Inferior parietal cortex (tissue), 1 donor: ENCODE results near the gene CABP2.
"Not testable (repeated sequence)": the region's sequence is repeated elsewhere in the genome, so short reads cannot be mapped to it uniquely, and the experiment has no call there.

Experiments
- DNase-seq: peaks from one replicate; pipeline ENCODE4 v3.0.0-alpha.2; 2016; ENCODE audit errors: extremely low spot score

CABP2 gene

DNA sequence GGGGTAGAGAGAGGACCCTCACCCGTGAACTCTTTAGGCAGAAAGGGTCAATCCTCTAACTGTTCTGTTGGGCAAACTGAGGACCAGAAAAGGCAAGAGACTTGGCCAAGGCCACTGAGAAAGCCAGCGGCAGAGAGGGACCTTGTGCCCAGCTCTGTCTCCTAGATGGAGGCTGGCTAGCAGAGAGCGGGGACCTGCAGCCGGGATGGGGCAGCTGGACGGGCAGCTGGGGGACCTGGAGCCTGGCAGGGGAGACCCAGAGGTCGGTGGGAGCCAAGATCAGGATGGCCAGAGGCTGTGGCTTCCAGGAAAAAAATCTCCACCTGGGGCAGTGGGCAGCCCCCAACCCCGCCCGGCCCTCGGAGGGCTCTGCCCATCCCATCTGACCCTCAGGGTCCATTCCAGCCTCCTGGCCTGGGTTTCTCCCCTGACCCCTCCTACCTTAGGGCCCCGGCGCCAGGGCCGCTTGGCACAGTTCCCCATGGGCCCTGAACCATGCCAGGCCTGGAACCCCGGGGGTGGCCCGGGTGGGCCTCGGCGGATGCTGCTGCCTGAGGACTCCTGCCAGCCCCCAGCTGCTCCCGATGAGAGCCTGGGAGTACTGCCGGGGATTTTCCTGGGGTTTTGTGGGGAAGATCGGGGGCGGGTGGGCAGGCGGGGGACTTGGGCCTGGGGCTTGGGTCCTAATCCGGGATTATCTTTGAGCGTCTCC, at the start of gene CABP2:
CABP2 (minus strand) TSS at position 603 of the 712 bp plus-strand sequence; CDS start at position 483, 120 bp downstream.
- no peak for DNase-seq

DNA sequence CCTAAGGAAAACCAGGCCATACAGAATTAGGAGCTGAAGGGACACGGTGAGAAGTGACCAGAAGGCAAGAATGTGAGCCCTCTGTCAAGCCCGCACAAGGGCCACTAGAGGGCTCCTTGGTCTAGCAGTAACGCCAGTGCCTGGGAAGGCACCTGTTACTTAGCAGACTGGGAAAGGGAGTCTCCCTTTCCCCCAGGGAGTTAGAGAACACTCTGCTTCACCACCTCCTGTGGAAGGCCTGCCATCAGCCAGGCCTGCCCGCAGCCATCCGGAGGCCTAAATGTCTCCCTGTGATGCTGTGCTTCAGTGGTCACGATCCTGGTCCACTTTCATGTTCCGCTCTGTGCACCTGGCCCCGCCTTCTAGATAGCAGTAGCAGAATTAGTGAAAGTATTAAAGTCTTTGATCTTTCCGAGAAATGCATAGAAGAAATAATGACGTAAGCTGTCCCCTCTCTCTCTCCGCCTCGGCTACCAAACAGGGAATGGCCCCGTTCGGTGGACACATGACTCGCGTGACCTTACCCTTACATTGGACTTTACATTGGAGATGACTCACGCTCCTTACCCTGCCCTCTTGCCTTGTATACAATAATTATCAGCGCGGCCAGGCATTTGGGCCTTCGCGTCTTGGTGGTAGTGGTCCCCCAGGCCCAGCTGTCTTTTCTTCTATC, 49.6 kb upstream of the CABP2 start:
- DNase-seq: peak; percentile 69

DNA sequence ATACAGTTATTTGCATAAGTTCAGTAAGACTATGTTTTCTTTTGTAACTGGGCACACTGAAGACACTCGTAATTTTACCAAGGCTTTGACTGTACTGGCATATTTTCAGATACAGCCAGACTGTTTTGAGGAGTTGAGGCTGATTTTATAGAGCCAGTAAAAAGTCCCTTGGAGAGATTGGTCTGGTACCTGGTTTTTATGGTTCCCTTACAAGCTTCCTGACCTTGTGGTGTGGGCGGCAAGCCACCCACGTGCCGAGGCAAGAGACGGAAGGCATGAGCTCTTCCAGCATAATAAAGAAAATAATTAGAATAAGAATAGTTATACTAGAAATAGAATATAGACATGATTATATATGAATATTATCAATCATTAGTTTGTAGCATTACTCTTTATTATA, 49.1 kb upstream of the CABP2 start:
- no peak for DNase-seq

DNA sequence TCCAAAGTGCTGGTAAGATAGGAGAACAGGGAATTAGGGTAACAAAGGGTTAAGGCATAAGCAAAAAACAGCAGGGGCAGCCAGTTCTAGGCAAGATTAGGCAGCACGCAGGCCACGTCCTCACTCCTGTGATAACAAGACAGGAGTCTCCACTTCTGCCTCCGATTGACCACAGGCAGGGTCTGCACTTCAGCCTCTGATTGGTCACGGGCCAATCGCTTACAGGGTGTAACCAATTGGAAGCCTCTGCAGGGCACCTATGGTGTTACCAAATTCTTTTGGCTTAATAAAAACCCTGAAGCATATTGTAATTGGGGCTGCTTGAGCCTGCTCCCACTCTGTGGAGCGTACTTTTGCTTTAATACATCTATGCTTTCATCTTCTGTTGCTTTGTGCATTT, 48.2 kb upstream of the CABP2 start:
- no peak for DNase-seq

DNA sequence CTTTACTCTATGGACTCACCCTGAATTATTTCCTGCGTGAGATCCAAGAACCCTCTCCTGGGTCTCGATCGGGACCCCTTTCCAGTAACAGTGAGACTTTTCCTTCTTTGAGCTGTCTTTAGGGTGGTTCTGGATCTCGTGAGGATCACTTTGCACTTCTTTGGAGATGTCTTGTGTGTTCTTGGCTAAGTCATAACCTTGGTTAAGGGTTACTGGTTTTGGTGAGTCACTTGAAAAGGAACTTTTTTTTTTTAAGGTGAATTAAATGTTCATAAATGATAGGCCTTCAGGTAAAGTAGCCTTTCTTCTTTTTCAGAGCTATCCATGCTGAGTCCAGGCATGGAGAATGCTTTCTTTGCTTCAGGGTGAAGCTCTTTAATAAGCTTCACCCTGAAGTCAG, 41.0 kb upstream of the CABP2 start:
- DNase-seq: no peak

DNA sequence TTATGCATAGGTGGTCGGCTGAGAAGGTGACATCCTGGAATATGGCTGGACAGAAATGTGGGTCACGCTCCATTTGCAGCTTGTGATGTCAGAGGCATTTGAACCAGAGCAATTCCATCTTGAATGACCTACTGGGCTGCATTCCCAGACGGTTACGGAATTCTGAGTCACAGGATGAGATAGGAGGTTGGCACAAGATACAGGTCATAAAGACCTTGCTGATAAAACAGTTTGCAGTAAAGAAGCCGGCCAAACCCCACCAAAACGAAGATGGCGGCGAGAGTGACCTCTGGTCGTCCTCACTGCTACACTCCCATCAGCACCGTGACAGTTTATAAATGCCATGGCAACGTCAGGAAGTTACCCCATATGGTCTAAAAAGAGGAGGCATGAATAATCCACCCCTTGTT, 40.5 kb upstream of the CABP2 start:
- DNase-seq: not testable (repeated sequence)

DNA sequence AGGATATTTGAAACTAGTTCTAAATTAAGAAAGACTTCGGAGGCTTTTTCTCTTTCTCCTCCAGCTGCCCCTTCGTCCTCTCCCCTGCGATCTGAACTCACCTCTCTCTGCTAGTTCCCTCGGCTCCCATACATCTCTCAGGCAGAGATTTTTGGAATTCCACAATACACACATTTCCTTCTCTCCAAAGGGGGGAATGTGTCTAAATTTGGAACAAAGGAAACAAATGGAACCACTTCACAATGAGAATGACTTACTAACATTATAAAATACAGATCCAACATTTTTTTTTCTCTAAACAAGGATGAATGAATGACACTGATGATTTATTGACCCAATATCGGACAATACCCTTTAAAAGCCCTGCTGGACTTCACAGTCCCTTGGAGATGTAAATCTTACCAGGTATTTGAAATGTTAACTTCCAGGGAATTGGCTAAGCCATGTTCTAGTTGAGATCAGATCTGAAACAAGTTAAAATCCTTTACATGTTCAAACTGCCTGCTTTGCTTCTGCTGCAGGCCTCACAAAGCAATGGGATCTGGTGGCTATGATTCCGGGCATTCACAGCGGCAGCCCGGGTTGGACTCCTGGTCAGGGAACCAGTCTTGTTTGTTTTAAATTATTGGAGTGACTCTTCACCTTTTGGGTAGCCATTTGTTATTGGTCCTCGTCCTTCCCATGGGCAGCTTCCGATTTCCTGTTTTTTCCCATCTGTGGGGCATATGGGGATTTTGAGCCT, 39.9 kb upstream of the CABP2 start:
- no peak for DNase-seq

DNA sequence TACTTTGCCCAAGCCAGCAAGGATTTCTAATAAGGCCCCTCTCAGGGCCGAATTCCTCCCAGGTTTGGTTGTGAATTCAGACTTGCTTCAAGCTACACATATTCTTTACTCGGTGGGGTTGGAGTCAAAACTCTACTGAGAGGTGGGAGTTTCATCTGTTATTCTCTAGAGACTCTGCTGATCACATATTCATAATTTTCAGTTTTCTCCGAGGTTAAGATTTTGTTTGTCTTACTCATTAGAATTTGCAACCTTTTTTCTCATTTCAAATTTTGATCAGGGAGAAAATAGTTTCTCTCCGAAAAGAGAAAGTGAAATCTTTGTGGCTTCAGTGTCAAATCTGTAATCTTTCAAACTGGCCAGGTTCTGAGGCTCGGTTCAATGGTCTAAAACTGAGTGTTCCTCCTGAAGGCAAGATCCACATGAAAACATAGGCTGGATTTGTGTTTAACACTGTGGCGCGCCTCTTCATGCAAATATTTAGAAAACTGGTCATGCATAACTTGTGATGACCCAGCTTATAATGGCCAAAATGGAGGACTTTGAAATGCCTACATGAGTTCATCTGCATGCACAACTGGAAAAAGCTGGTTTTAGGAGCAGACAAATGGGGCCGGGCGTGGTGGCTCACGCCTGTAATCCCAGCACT, 38.8 kb upstream of the CABP2 start:
- no peak for DNase-seq

DNA sequence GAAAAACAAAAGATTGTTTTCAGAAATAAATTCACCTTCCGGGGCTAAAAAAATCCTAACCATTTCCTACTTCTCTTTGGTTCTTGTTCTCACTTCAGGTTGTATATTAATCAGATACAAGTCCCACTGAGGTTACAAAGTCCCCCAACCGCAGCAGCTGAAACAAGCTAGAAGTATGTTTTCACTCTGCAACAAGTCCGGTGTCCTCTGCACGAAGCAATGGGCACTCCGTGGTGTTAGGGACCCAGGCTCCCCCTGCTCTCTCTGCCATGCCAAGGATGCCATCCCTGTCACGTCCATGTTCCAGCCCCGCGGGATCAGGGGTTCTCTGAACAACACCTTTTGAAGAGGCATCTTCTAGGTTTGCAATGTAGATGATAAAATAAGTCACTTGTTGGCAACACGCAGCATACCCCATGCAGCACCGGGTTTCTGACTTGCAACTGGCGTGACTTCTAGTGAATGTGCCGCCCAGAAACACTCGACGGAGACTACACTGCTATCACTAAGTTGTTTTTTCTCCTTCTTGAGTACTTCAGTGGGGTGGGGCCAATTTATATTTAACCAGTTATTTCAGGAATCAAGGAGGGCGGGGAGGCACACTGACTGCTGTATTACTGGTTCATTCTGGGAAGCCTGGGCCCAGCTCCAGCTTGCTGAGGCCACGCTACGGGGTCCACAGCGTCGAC, 35.0 kb upstream of the CABP2 start:
- no peak for DNase-seq

DNA sequence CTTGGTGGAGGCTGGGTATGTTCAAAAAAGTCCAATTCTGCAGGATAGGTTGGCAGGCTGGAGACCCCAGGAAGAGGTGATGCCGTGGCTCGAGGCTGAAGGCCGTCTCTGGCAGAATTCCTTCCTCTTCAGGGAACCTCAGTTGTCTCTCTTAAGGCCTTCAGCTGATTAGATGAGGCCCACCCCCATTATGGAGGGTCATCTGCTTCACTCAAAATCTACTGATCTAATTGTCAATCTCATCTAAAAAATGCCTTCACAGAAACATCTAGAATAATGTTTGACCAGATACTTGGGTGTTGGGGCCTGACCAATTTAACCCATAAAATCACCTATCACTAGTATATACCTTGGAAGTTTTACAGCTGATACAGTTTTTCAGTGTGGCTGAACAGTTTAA, 33.0 kb upstream of the CABP2 start:
- no peak for DNase-seq

DNA sequence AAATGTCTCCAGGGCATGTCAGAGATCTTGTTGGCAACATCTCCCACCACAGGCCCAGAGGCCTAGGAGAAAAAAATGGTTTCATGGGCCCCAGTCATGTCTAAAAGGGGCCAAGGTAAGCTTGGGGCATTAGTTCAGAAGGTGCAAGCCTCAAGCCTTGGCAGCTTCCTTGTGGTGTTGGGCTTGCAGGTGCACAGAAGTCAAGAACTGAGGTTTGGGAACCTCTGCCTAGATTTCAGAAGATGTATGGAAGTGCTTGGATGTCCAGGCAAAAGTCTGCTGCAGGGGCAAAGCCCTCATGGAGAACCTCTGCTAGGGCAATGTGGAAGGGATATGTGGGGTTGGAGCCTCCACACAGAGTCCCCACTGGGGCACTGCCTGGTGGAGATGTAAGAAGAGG, 28.5 kb upstream of the CABP2 start:
- DNase-seq: not testable (repeated sequence)

DNA sequence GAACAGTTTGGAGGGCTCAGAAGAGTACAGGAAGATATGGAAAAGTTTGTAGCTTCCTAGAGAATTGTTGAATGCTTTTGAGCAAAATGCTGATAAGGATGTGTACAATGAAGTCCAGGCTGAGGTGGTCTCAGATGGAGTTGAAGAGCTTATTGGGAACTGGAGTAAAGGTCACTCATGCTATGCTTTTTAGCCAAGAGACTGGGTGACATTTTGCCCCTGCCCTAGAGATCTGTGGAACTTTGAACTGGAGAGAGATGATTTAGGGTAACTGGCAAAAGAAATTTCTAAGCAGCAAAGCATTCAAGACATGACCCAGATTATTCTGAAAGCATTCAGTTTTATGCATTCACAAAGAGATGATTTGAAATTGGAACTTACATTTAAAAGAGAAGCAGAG, 27.9 kb upstream of the CABP2 start:
- DNase-seq: no peak

DNA sequence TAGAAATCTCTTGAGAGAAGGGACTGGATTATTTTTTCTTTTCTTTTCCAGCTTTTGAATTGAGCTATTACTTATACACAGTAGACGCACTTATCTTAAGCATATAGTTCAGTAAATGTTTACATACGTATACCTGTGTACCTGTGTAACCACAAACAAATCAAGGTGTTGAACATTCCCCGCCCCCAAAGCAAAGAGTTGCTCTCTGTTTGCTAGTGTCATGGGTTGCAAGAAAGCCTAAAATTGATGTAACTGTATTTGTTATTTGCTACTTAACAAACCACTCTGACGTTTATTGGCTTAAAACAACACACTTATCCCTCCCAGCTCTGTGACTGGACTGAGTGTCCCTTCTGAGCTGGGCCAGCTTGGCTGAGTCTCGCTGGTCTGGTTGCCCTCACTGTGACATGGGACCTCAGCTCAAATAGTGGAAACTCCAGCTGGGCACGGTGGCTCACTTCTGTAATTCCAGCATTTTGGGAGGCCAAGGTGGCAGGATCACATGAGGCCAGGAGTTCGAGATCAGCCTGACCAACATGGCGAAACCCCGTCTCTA, 25.4 kb upstream of the CABP2 start:
- no peak for DNase-seq

DNA sequence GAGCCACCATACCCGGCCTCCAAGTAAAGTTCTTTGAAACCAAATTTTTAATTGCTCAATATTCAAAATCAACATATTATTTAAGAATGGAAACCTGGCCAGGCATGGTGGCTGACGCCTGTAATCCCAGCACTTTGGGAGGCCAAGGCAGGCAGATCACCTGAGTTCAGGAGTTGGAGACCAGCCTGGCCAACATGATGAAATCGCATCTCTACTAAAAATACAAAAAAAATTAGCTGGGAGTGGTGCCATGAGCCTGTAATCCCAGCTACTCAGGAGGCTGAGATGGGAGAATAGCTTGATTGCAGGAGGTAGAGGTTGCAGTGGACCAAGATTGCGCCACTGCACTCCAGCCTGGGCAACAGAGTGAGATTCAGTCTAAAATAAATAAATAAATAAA, 24.9 kb upstream of the CABP2 start:
- DNase-seq: not testable (repeated sequence)

DNA sequence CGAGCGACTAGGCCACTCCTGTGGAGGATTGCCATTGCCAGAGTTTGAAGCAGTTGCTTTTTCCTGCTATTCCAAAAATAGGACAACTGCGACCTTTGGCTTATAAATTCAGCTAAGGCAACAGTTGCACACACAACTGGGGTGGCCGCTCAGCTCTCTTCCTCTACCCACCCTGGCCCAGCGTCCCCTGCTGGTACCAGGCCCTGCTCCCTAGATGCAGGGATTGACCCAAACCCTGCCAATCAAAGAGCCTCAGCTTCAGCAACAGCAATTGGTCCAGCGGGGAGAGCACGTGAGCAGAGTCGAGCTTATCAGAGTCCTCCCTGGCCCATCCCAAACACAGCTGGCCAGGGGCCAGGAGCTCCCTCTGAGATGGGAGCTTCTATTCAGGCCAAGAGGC, 22.0 kb upstream of the CABP2 start:
- DNase-seq: no peak

DNA sequence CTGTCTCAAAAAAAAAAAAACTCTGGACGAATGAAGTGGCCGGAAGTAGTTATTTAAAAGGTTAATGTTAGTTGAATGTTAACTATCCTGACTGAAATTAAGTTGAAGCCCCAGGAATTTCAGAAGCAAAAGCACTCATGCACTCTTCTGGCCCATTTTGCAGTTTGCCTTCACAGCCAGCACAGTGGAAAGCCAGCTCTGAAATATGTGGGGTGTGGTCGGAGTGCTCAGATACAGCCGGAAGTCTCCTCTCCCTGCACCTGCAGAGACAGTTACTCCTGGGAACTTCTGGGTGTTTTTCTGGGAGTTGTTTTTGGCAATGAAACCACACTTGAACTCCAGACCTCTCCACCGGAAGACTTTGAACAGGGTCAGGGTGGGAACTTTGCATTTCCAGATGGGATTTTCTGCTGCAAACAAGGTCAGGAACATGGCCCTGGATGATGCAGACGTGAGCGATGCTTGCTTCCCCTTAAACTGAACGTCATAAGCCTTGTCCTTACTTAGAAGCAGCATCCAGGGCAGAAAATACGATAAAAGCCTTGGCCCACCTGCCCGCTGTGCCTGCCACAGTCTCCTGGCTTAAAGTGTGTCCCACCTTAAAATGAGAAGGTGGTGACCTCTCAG, 21.5 kb upstream of the CABP2 start:
- DNase-seq: no peak

DNA sequence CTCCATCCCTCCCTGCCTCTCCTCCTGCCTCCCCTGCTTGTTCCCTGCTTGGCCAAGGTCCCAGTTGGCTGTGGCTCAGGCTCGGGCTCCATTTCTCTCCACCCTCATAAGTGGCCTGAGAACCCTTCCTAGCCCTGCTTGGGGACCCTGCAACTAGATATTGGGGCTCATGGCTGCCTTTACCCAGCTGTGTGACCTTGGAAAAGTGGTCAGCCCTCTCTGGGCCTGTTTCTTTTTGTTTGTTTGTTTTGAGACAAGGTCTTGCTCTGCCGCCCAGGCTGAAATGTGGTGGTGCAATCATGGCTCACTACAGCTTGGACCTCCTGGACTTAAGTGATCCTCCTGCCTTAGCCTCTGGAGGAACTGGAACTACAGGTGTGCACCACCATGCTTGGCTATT, 20.3 kb upstream of the CABP2 start:
- DNase-seq: no peak

DNA sequence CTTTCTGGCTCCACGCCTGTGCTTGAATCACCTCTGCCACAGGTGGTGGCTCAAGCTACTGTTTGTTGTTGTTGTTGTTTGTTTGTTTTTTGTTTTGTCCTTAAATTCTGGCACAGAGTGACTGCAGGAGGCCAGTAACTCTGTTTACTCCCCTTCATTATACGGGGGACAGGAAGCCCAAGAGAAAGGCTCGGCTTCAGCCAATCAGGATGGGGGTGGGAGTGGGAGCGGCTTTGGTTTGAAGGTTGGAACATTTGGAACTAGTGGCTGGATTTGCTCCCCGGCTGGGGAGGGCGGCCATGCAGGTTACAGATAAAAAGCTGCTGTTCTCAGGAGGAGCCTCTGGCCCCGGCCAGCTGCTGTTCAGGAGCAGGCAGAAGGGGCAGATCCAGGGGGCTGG, 19.7 kb upstream of the CABP2 start:
- no peak for DNase-seq

DNA sequence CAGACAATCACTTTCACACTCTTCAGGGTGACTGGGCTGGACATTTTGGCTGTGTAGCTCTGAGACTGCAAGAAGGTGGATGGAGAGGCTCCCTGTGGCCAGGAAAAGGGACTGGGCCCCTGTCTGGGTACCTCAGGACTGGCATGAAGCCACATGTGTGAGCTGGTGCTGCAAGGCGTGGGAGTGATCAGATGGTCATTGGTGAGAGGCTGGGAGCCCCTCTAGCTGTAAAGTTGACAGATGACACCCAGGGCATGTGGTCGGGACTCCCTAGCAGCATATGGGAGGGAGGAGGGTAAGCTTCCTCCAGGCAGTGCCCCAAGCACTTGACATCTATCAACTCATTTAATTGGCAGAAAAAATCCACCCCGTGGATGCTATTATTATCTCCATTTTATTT, 18.9 kb upstream of the CABP2 start:
- no peak for DNase-seq

DNA sequence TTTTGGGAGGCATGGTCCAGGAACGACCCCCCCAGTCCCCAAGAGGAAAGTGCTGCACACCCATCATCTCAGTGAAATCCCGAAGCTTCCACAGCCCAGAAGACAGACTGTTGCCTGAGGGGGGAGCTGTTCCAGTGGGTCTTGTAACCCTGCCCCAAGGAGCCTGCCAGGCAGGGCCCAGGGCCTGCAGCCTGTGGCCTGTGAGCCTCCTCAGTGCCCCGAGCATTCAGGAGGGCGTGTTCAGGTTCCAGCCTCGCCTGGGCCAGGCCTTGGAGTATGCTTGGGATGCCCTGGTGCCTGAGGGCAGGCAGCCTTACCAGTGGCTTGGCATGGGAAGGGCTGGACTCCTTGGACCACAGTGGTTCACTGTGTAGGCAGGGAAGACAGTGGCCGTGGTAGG, 18.0 kb upstream of the CABP2 start:
- DNase-seq: no peak

DNA sequence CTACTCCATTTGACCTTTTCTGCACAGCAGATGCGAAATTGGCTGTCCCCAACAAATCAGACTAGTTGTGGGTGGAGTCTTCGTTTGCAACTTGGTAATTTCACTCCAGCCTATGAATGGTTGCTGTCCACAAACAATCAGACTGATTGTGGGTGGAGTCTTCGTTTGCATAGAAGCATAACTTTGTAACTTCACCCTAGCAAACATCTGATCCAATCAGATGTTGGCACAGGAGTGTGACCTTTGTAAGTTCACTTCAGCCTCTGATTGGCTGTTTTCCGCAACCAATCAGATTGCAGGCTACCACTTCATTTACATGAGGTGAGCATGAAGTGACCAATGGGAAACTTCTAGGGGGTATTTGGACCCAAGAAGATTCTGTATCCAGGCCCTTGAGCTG, 16.3 kb upstream of the CABP2 start:
- DNase-seq: no peak
